Left ventricle myocardium inferior (tissue), 1 donor: Measurements from ENCODE around the gene SPOUT1. TPM values are rescaled to one million over a fixed set of nuclear protein-coding genes. Genes with fewer than 3 reads are reported as not detected.
"Not testable (repeated sequence)": the region's sequence is repeated elsewhere in the genome, so short reads cannot be mapped to it uniquely, and the experiment has no call there.

Experiments
- DNase-seq: peaks from one replicate; pipeline ENCODE4 v3.0.0-alpha.2; 2020
- H3K27ac ChIP-seq: fragments of 200-600 bp; replicated peaks from 2 replicates; pipeline ENCODE4 v1.8.0; 2021
- H3K27me3 ChIP-seq: fragments of 200-600 bp; 2 replicates; pipeline ENCODE4 v1.8.0; 2021; ENCODE audit warnings: low read depth
- H3K36me3 ChIP-seq: fragments of 200-600 bp; 2 replicates; pipeline ENCODE4 v1.8.0; 2021
- H3K4me1 ChIP-seq: fragments of 200-600 bp; 2 replicates; pipeline ENCODE4 v1.8.0; 2021
- H3K4me3 ChIP-seq: fragments of 200-600 bp; 2 replicates; pipeline ENCODE4 v1.8.0; 2021; ENCODE audit warnings: mild to moderate bottlenecking, moderate library complexity
- H3K9me3 ChIP-seq: fragments of 200-600 bp; replicated peaks from 2 replicates; pipeline ENCODE4 v1.8.0; 2021
- intact Hi-C: fragments of 100-400 bp; cut with micrococcal nuclease; formaldehyde crosslinking; loops from one replicate; pipeline ENCODE4 v1.11.0; 2022
- long read RNA-seq: library from polyadenylated mRNA; unstranded; transcript quantifications from one replicate; pipeline ENCODE4 v2.0.0, GENCODE V29; 2021
- total RNA-seq: library from RNA; stranded (reverse); fragmentation: NEBNext Ultra II Directional; extraction: Animal tissue kit (Norgen Biotek cat#: 25700); gene quantifications from one replicate; pipeline ENCODE4 v1.2.1, GENCODE V29; 2021
- TF ChIP-seq, protein P1 (sequence below): fragments of 200-600 bp; IDR thresholded peaks from 2 replicates; pipeline ENCODE4 v1.8.0; 2021; ENCODE audit warnings: antibody characterized with exemption, mild to moderate bottlenecking, borderline replicate concordance
- donor health status: DM: no; HTN: yes; CAD: no; lungs with severe emphysema.

SPOUT1 gene, protein sequence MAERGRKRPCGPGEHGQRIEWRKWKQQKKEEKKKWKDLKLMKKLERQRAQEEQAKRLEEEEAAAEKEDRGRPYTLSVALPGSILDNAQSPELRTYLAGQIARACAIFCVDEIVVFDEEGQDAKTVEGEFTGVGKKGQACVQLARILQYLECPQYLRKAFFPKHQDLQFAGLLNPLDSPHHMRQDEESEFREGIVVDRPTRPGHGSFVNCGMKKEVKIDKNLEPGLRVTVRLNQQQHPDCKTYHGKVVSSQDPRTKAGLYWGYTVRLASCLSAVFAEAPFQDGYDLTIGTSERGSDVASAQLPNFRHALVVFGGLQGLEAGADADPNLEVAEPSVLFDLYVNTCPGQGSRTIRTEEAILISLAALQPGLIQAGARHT
- 17.5 TPM for total RNA-seq
- long read RNA-seq, full-length matches to known transcripts = 36 of 63 reads
- long read RNA-seq, partial matches to known transcripts = 1 of 63 reads
- long read RNA-seq, other reads (novel, unspliced or antisense) = 26 of 63 reads

DNA sequence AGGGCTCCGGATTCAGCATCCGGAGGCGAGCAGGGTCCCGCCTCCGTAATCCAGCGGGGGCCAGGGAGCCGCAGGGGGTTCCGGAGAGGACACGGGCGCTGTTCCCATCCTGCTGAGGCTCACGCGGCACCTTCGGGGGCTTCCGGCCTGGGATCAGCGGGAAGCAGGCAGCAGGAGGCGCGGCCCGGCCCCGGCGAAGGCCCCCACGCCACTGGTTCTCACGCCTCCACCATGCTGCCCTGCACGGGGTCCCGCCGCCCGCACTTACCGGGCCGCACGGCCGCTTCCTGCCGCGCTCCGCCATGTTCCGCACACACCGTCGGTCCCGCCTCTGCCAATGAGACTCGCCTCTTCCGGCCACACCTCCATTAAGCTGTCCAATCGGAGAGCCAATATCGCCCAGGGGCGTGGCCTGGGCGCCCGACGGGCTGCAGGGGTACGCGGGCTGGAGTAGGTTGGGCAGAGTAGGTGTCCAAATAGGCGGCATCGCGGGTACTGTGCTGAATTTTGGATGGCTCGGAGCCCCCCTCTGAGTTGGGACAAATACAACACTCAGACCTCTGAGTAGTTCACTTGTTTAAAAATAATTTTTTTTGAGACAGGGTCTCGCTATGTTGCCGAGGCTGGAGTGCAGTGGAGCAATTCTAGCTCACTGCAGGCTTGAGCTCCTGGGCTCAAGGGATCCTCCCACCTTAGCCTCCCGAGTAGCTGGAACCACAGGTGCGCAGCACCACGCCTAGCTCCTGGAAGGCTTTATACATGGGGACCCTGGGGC is at the start of gene SPOUT1:
SPOUT1 (minus strand) TSS at position 318 of the 775 bp plus-strand sequence; CDS start at position 304, 14 bp downstream.
- peak; percentile 91 for DNase-seq
- intact Hi-C loops = no loop called here
- Histone ChIP-seq H3K27ac (peak within 1 kb of the TSS; percentile 87), H3K36me3 (peaks cover 46% of the 10 kb centered on the region), H3K9me3 (no peaks in the 10 kb centered on the region), H3K4me3 (peak within 1 kb of the TSS; percentile 92), H3K4me1 (peaks cover 21% of the 10 kb centered on the region), H3K27me3 (no peaks in the 10 kb centered on the region)
- TF ChIP-seq, protein P1, sequence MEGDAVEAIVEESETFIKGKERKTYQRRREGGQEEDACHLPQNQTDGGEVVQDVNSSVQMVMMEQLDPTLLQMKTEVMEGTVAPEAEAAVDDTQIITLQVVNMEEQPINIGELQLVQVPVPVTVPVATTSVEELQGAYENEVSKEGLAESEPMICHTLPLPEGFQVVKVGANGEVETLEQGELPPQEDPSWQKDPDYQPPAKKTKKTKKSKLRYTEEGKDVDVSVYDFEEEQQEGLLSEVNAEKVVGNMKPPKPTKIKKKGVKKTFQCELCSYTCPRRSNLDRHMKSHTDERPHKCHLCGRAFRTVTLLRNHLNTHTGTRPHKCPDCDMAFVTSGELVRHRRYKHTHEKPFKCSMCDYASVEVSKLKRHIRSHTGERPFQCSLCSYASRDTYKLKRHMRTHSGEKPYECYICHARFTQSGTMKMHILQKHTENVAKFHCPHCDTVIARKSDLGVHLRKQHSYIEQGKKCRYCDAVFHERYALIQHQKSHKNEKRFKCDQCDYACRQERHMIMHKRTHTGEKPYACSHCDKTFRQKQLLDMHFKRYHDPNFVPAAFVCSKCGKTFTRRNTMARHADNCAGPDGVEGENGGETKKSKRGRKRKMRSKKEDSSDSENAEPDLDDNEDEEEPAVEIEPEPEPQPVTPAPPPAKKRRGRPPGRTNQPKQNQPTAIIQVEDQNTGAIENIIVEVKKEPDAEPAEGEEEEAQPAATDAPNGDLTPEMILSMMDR = no peak

DNA sequence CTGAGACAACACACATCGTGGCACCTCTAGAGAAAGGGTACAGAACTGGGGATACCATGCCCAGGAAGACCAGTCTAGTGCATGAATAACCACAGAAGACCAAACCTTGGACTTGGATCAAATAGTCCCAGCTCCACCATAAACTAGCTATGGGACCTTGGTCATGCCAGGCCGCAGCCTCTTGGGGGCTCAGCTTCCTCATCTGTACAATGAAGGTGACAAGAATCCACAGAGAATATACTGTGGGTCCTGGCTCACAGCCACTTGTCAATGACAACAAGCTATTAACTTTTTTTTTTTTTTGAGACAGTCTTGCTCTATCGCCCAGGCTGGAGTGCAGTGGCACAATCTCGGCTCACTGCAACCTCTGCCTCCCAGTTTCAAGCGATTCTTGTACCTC is 48.3 kb upstream of the SPOUT1 start:
- H3K36me3 ChIP-seq = no peaks in the 10 kb centered on the region
- H3K27me3 ChIP-seq = no peaks in the 10 kb centered on the region
- DNase-seq = no peak
- intact Hi-C loops = no loop called here
- H3K9me3 ChIP-seq = no peaks in the 10 kb centered on the region
- TF ChIP-seq, protein P1 = no peak
- H3K4me3 ChIP-seq = no peak overlapping the region
- peak overlapping the region; percentile 98 for H3K27ac ChIP-seq
- peaks cover 70% of the 10 kb centered on the region for H3K4me1 ChIP-seq

GRCh38 chr9:128870941-128871265 is 41.3 kb upstream of the SPOUT1 start:
- H3K36me3 ChIP-seq, H3K27ac ChIP-seq, DNase-seq, H3K4me3 ChIP-seq, intact Hi-C loops, H3K9me3 ChIP-seq, H3K27me3 ChIP-seq: not testable (repeated sequence)
- peaks cover 13% of the 10 kb centered on the region for H3K4me1 ChIP-seq

- intact Hi-C loops = no loop called here
- TF ChIP-seq, protein P1 = no peak
- peaks cover 7% of the 10 kb centered on the region for H3K4me1 ChIP-seq
Observed at GRCh38 chr9:128870128-128870940, 40.7 kb upstream of the SPOUT1 start.

DNA sequence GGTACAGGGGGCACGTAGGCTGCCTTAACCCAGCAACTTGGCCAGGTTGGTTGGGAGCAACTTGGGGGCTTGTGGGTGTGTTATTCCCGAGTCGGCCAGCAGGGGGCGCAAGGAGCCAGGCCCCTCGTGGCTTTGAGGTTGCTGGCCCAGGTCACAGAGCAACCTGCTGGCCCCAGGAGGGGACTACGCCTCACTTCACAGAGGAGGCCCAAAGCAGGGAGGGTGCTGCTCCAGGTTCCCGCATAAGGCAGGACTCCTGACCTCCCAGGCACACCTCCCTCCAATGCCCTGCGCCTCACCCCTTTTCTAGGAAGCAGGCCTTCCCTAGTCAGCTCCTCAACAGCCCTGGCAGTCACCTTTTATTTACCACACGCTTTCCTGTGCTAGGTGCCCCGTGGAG is 34.1 kb upstream of the SPOUT1 start:
- peak overlapping the region; percentile 1 for H3K27ac ChIP-seq
- H3K27me3 ChIP-seq = no peaks in the 10 kb centered on the region
- no peaks in the 10 kb centered on the region for H3K36me3 ChIP-seq
- H3K4me1 ChIP-seq = peaks cover 23% of the 10 kb centered on the region
- no peak overlapping the region for H3K4me3 ChIP-seq
- no peaks in the 10 kb centered on the region for H3K9me3 ChIP-seq
- DNase-seq = peak; percentile 77
- TF ChIP-seq, protein P1 = peak; percentile 96
- intact Hi-C loops = loop anchor here (5.0 kb wide), 1 partner anchor 64 kb away; no protein-coding TSS in a partner anchor

More at GRCh38 chr9:128870128-128870940, 40.7 kb upstream of the SPOUT1 start:
- Histone ChIP-seq H3K27ac (no peak overlapping the region), H3K27me3 (no peaks in the 10 kb centered on the region), H3K4me3 (no peak overlapping the region), H3K9me3 (no peaks in the 10 kb centered on the region), H3K36me3 (no peaks in the 10 kb centered on the region)
- no peak for DNase-seq
